ENCODE results near the gene COX17. TPM values are rescaled to one million over a fixed set of nuclear protein-coding genes. Genes with fewer than 3 reads are reported as not detected.

Gene COX17
- total RNA-seq, 1 experiment from 2014 or later, result 51.6 TPM

- H3K9me3 ChIP-seq (ENCODE audit: control insufficient read depth in 1 of 2, insufficient read depth in 1 of 2, low read depth in 1 of 2, low read length in 2 of 2), result no peaks in the 10 kb centered on the region
- intact Hi-C loops (cut with micrococcal nuclease), result no loop called here
- H3K36me3 ChIP-seq (ENCODE audit: control insufficient read depth in 1 of 2, insufficient read depth in 2 of 2, low read length in 2 of 2), result no peaks in the 10 kb centered on the region
- no peaks in the 10 kb centered on the region for H3K27me3 ChIP-seq (ENCODE audit: insufficient read depth, low read length)
- H3K4me2 ChIP-seq (ENCODE audit: low read length), result no peak overlapping the region
- ATAC-seq (no peak), DNase-seq (ENCODE audit: low read depth, low spot score) (no peak)
- 0 out of 4 replicates have a peak, but pooled peaks cover 0 to 4% of the 10 kb centered on the region in 2 experiments for H3K4me1 ChIP-seq (ENCODE audit: control insufficient read depth in 1 of 2, insufficient read depth in 2 of 2, low read length in 2 of 2)
- TF ChIP-seq EZH2phosphoT487 (IDR thresholded peaks at IDR 0.05; ENCODE audit: borderline replicate concordance) (no peak), FOSL1 (IDR thresholded peaks at IDR 0.05; ENCODE audit: low read depth) (no peak), JUND (IDR thresholded peaks at IDR 0.05) (no peak), YY1 (IDR thresholded peaks at IDR 0.05; ENCODE audit: extremely low read depth, insufficient replicate concordance, low read depth, low read length) (no peak)
- H3K4me3 ChIP-seq (replicated peaks in 1 of 2; ENCODE audit: low read depth in 1 of 2, low read length in 2 of 2), result no peak overlapping the region
- BruUV-seq (replicated peaks), result no TSS peak
- no peaks in the 10 kb centered on the region for H3K9me2 ChIP-seq (ENCODE audit: insufficient read depth)
- no peak overlapping the region for H3K27ac ChIP-seq (ENCODE audit: low read depth, low read length)
- ChIA-PET CTCF (interaction anchor here (1.0 kb wide), 1 partner anchor 12 kb away, joined by 8 read pairs; the partner anchor contains the start of gene COX17), RAD21 (ENCODE audit: low non-redundant PET in 1 of 2, low total read pairs in 2 of 2, uncharacterized antibody in 2 of 2, unreplicated experiment in 2 of 2) (no interaction called here), POLR2A (no interaction called here)
- no peaks in the 10 kb centered on the region for H3K79me2 ChIP-seq (ENCODE audit: insufficient read depth, low read length)
- no peak overlapping the region for H3K9ac ChIP-seq (ENCODE audit: low read length)
- no peaks in the 10 kb centered on the region for H4K20me1 ChIP-seq (ENCODE audit: insufficient read depth)
- H2AFZ ChIP-seq (ENCODE audit: low read depth, low read length, poor library complexity, severe bottlenecking), result no peak overlapping the region
Observed at GRCh38 chr3:119664370-119664769, 12.8 kb downstream of the COX17 start.

- no peaks in the 10 kb centered on the region for H3K36me3 ChIP-seq (ENCODE audit: control insufficient read depth in 1 of 2, insufficient read depth in 2 of 2, low read length in 2 of 2)
- no TSS peak for BruUV-seq (replicated peaks)
- ChIA-PET RAD21 (ENCODE audit: low non-redundant PET in 1 of 2, low total read pairs in 2 of 2, uncharacterized antibody in 2 of 2, unreplicated experiment in 2 of 2) (interaction anchor here in 1 of 2 experiments (0.6 kb wide), 1 partner anchor 79 kb away, joined by 3 read pairs; no protein-coding TSS in a partner anchor), CTCF (no interaction called here), POLR2A (no interaction called here)
- H3K4me2 ChIP-seq (ENCODE audit: low read length), result no peak overlapping the region
- DNase-seq (ENCODE audit: low read depth, low spot score) (no peak), ATAC-seq (no peak)
- intact Hi-C loops (cut with micrococcal nuclease), result no loop called here
- no peak overlapping the region for H3K9ac ChIP-seq (ENCODE audit: low read length)
- no peaks in the 10 kb centered on the region for H3K27me3 ChIP-seq (ENCODE audit: insufficient read depth, low read length)
- TF ChIP-seq CBX3 (IDR thresholded peaks at IDR 0.05; ENCODE audit: low read depth), result no peak
- TF ChIP-seq CEBPB (IDR thresholded peaks at IDR 0.05; ENCODE audit: low read depth), result no peak
- TF ChIP-seq SP1 (IDR thresholded peaks at IDR 0.05; ENCODE audit: low read depth), result no peak
- TF ChIP-seq ZBTB33 (IDR thresholded peaks at IDR 0.05; ENCODE audit: extremely low read depth, insufficient replicate concordance, low read length), result no peak
- TF ChIP-seq, protein P1, sequence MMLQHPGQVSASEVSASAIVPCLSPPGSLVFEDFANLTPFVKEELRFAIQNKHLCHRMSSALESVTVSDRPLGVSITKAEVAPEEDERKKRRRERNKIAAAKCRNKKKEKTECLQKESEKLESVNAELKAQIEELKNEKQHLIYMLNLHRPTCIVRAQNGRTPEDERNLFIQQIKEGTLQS (IDR thresholded peaks at IDR 0.05), result no peak
- no peak for TF ChIP-seq RAD21 (IDR thresholded peaks at IDR 0.05; ENCODE audit: low read depth)
- TF ChIP-seq POLR2AphosphoS5 (IDR thresholded peaks at IDR 0.05; ENCODE audit: low read depth, low read length), result no peak
- TF ChIP-seq ZFX (IDR thresholded peaks at IDR 0.05), result no peak
- TF ChIP-seq JUND (IDR thresholded peaks at IDR 0.05), result no peak
- TF ChIP-seq SRF (IDR thresholded peaks at IDR 0.05; ENCODE audit: low read depth), result no peak
- TF ChIP-seq MAX (IDR thresholded peaks at IDR 0.05), result no peak
- TF ChIP-seq EZH2phosphoT487 (IDR thresholded peaks at IDR 0.05; ENCODE audit: borderline replicate concordance), result no peak
- no peak for TF ChIP-seq ZNF274 (IDR thresholded peaks at IDR 0.05; ENCODE audit: low read depth, low read length)
- 0 out of 4 replicates have a peak, but pooled peaks cover 0 to 4% of the 10 kb centered on the region in 2 experiments for H3K4me1 ChIP-seq (ENCODE audit: control insufficient read depth in 1 of 2, insufficient read depth in 2 of 2, low read length in 2 of 2)
- H3K4me3 ChIP-seq (replicated peaks in 1 of 2; ENCODE audit: low read depth in 1 of 2, low read length in 2 of 2), result no peak overlapping the region
- H3K79me2 ChIP-seq (ENCODE audit: insufficient read depth, low read length), result no peaks in the 10 kb centered on the region
- no peak overlapping the region for H2AFZ ChIP-seq (ENCODE audit: low read depth, low read length, poor library complexity, severe bottlenecking)
- no peaks in the 10 kb centered on the region for H3K9me3 ChIP-seq (ENCODE audit: control insufficient read depth in 1 of 2, insufficient read depth in 1 of 2, low read depth in 1 of 2, low read length in 2 of 2)
- H4K20me1 ChIP-seq (ENCODE audit: insufficient read depth), result no peaks in the 10 kb centered on the region
- H3K27ac ChIP-seq (ENCODE audit: low read depth, low read length), result no peak overlapping the region
- no peaks in the 10 kb centered on the region for H3K9me2 ChIP-seq (ENCODE audit: insufficient read depth)
Observed at GRCh38 chr3:119663885-119664284, 13.3 kb downstream of the COX17 start.
